Esophagus squamous epithelium (tissue), 5 donors: ENCODE data around the gene HS1BP3. TPM values are rescaled to one million over a fixed set of nuclear protein-coding genes. Genes with fewer than 3 reads are reported as not detected.

ENCODE experiments used
- DNase-seq: peaks from one replicate; lab custom pipeline; 2025; lab: John Stamatoyannopoulos, UW
- H3K27ac ChIP-seq, 4 donors: fragments of 200-600 bp; sonication (generic); one replicate each; pipeline ENCODE4 v1.5.1; 2016 to 2019; ENCODE audit warnings: mild to moderate bottlenecking in 1 of 4
- H3K27me3 ChIP-seq, 4 donors: fragments of 200-600 bp; sonication (generic); 1 replicate in 3 of 4; 2 replicates in 1 of 4; pipeline versions ENCODE4 v1.5.1 to v1.6.0; 2017 to 2021; ENCODE audit warnings: antibody characterized with exemption in 1 of 4
- H3K36me3 ChIP-seq, 3 donors: fragments of 200-600 bp; sonication (generic); one replicate each; pipeline ENCODE4 v1.5.1; 2016 to 2019
- H3K4me1 ChIP-seq, 3 donors: fragments of 200-600 bp; sonication (generic); one replicate each; pipeline ENCODE4 v1.5.1; 2017 to 2019
- H3K4me3 ChIP-seq, 4 donors: fragments of 200-600 bp; sonication (generic); 1 replicate in 3 of 4; 2 replicates in 1 of 4; pipeline ENCODE4 v1.5.1; 2016 to 2019; ENCODE audit warnings: mild to moderate bottlenecking in 2 of 4, moderate library complexity in 1 of 4
- H3K9me3 ChIP-seq, 3 donors: fragments of 200-600 bp; sonication (generic); one replicate each; pipeline ENCODE4 v1.5.1; 2016 to 2019
- POLR2A ChIP-seq, 4 donors: fragments of 450-650 bp; IDR thresholded peaks; one replicate each; pipeline ENCODE4 v1.6.1; 2017; ENCODE audit warnings: antibody characterized with exemption in 4 of 4, mild to moderate bottlenecking in 4 of 4, moderate library complexity in 3 of 4
- WGBS, 2 donors: methylation state at CpG; one replicate each; pipeline ENCODE4 v1.1.5; 2018; 5-methylcytosine and 5-hydroxymethylcytosine counted together
- intact Hi-C: fragments of 100-400 bp; cut with DNase I; formaldehyde crosslinking; loops from one replicate; pipeline ENCODE4 v1.15.0; 2022
- total RNA-seq, 4 donors: library from RNA; depleted of rRNA; stranded (reverse); fragments of >200 nt; gene quantifications; one replicate each; pipeline ENCODE4 v1.1.0, GENCODE V29; 2016
- TF ChIP-seq, protein P1 (sequence below), 6 experiments: fragments of 450-650 bp in 4 of 6; fragments of 200-600 bp in 2 of 6; sonication (generic) in 2 of 6; IDR thresholded peaks; one replicate each; pipeline ENCODE4 v1.5.1; 2016 to 2019; ENCODE audit warnings: antibody characterized with exemption in 6 of 6, mild to moderate bottlenecking in 4 of 6, moderate library complexity in 4 of 6
- donor health status: DM: yes; HTN: yes; CAD: no.

The HS1BP3 gene
- total RNA-seq, 4 donors from 2014 or later = 7.9 to 22.1 (median 16.9) TPM

- Histone ChIP-seq H3K4me3 (no peak overlapping the region), H3K9me3 (no peaks in the 10 kb centered on the region), H3K36me3 (no peaks in the 10 kb centered on the region), H3K27ac (peak overlapping the region; percentile 35 to 74 (median 51)), H3K27me3 (no peaks in the 10 kb centered on the region), H3K4me1 (peaks cover 22 to 64% (median 39%) of the 10 kb centered on the region in 3 donors)
- intact Hi-C loops = no loop called here
- 40 to 74% methylated on average over 1 to 9 of the region's 12 CpGs for WGBS, 2 donors
- DNase-seq = no peak
- TF ChIP-seq, protein P1, sequence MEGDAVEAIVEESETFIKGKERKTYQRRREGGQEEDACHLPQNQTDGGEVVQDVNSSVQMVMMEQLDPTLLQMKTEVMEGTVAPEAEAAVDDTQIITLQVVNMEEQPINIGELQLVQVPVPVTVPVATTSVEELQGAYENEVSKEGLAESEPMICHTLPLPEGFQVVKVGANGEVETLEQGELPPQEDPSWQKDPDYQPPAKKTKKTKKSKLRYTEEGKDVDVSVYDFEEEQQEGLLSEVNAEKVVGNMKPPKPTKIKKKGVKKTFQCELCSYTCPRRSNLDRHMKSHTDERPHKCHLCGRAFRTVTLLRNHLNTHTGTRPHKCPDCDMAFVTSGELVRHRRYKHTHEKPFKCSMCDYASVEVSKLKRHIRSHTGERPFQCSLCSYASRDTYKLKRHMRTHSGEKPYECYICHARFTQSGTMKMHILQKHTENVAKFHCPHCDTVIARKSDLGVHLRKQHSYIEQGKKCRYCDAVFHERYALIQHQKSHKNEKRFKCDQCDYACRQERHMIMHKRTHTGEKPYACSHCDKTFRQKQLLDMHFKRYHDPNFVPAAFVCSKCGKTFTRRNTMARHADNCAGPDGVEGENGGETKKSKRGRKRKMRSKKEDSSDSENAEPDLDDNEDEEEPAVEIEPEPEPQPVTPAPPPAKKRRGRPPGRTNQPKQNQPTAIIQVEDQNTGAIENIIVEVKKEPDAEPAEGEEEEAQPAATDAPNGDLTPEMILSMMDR (IDR thresholded peaks at IDR 0.05) = no peak
- no peak for TF ChIP-seq POLR2A (IDR thresholded peaks at IDR 0.05)
These were observed 51.8 kb downstream of the HS1BP3 start for GRCh38 chr2:20599001-20599600.

GRCh38 chr2:20597860-20598183 is 53.1 kb downstream of the HS1BP3 start:
- peak overlapping the region; percentile 39 to 85 (median 72) for H3K27ac ChIP-seq
- H3K27me3 ChIP-seq = no peaks in the 10 kb centered on the region
- intact Hi-C loops = no loop called here
- no peaks in the 10 kb centered on the region for H3K36me3 ChIP-seq
- no peak for DNase-seq
- 88 to 97% methylated on average over 4 to 5 of the region's 6 CpGs for WGBS, 2 donors
- no peak overlapping the region for H3K4me3 ChIP-seq
- TF ChIP-seq, protein P1 (IDR thresholded peaks at IDR 0.05) = no peak
- TF ChIP-seq POLR2A (IDR thresholded peaks at IDR 0.05) = no peak
- no peaks in the 10 kb centered on the region for H3K9me3 ChIP-seq
- H3K4me1 ChIP-seq = peaks cover 22 to 73% (median 49%) of the 10 kb centered on the region in 3 donors

DNA sequence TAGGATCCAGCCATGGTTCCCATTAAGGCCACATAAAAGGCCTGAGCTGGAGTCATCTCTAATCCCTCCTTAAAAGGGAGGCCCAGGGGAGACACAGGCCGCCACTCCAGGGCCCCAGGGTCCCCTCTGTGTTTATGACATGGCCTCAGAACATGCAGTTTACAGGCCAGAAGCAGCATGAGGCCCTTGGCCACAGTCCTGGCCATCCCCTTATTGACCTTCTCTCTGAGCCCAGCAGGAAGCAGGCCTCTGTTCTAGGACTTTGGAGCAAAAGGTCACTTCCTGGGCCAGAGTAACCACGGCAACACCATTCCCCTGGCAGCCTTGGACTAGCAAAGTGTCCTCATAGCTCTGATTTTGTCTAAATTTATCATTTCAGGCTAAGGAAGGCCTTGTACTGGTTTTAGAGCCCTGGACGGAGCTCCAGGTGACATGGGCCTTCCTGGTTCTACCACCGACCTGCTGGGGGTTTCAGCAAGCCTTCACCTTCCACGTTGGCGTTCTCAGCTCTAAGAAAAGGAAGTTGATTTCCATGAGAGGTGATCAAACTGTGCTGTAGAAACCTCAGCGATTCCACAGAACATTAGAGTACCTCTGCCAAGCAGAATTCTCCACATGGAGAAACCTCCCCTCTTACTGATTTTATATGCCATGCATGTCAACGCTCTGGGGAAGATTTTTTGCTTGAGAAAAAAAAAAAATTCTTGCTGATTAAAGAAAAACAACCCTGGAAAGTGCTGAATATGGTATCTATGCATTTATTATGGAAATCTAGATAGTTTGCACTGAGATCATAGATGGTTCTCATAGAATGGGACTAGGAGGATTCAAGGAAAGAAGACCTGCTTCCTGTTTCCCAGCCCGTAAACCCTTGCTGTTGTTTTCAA is 53.7 kb downstream of the HS1BP3 start:
- Histone ChIP-seq H3K27ac (peak overlapping the region; percentile 39 to 85 (median 72)), H3K4me3 (no peak overlapping the region), H3K27me3 (no peaks in the 10 kb centered on the region), H3K9me3 (no peaks in the 10 kb centered on the region), H3K4me1 (peaks cover 22 to 78% (median 51%) of the 10 kb centered on the region in 3 donors), H3K36me3 (no peaks in the 10 kb centered on the region)
- no peak for DNase-seq
- intact Hi-C loops = no loop called here
- 68 to 77% methylated on average over 7 to 9 of the region's 9 CpGs for WGBS, 2 donors
- TF ChIP-seq POLR2A (IDR thresholded peaks at IDR 0.05) = no peak
- TF ChIP-seq, protein P1 (IDR thresholded peaks at IDR 0.05) = no peak

GRCh38 chr2:20596193-20596972 is 54.5 kb downstream of the HS1BP3 start:
- TF ChIP-seq, protein P1 (IDR thresholded peaks at IDR 0.05) = no peak
- TF ChIP-seq POLR2A (IDR thresholded peaks at IDR 0.05) = no peak
- intact Hi-C loops = no loop called here
- Histone ChIP-seq H3K27me3 (no peaks in the 10 kb centered on the region), H3K9me3 (no peaks in the 10 kb centered on the region), H3K4me3 (no peak overlapping the region), H3K27ac (peak overlapping the region; percentile 24 to 85 (median 72)), H3K36me3 (no peaks in the 10 kb centered on the region), H3K4me1 (peaks cover 22 to 85% (median 51%) of the 10 kb centered on the region in 3 donors)
- 78 to 80% methylated on average over 3 to 4 of the region's 4 CpGs for WGBS, 2 donors
- no peak for DNase-seq
